ENCODE results near the gene ZGPAT.

ZGPAT gene

GRCh38 chr20:63734111-63734945 lies 26.5 kb downstream of the ZGPAT start:
- no peak for DNase-seq (ENCODE audit: low spot score)

GRCh38 chr20:63734946-63735858 lies 27.4 kb downstream of the ZGPAT start:
- no peak for DNase-seq (ENCODE audit: low spot score)

GRCh38 chr20:63735859-63736718 lies 28.2 kb downstream of the ZGPAT start, which contains the start of gene LIME1:
LIME1 (plus strand) TSS chr20:63736664; CDS start chr20:63737550, 886 bp downstream.
- no peak for DNase-seq (ENCODE audit: low spot score)

GRCh38 chr20:63736893-63737694 lies 29.3 kb downstream of the ZGPAT start:
- DNase-seq (ENCODE audit: low spot score), result no peak

- DNase-seq (ENCODE audit: low spot score), result no peak
These were observed 29.8 kb downstream of the ZGPAT start for GRCh38 chr20:63737695-63737944.

GRCh38 chr20:63737945-63738686 lies 30.3 kb downstream of the ZGPAT start:
- no peak for DNase-seq (ENCODE audit: low spot score)

- DNase-seq (ENCODE audit: low spot score), result no peak
These were observed 30.9 kb downstream of the ZGPAT start for GRCh38 chr20:63738687-63739129.

GRCh38 chr20:63739130-63740069 lies 31.6 kb downstream of the ZGPAT start, which contains the start of gene SLC2A4RG:
SLC2A4RG (plus strand) TSS chr20:63739776; CDS start chr20:63739913, 137 bp downstream.
- DNase-seq (ENCODE audit: low spot score), result peak; percentile 84

GRCh38 chr20:63740070-63740626 lies 32.3 kb downstream of the ZGPAT start:
- peak; percentile 63 for DNase-seq (ENCODE audit: low spot score)

- DNase-seq (ENCODE audit: low spot score), result peak; percentile 88
These were observed 33.0 kb downstream of the ZGPAT start for GRCh38 chr20:63740627-63741353.

- no peak for DNase-seq (ENCODE audit: low spot score)
These were observed 33.5 kb downstream of the ZGPAT start for GRCh38 chr20:63741354-63741675.

- DNase-seq (ENCODE audit: low spot score), result no peak
These were observed 34.0 kb downstream of the ZGPAT start for GRCh38 chr20:63741676-63742380.

GRCh38 chr20:63742381-63743024 lies 34.7 kb downstream of the ZGPAT start:
- DNase-seq (ENCODE audit: low spot score), result no peak

- no peak for DNase-seq (ENCODE audit: low spot score)
These were observed 35.6 kb downstream of the ZGPAT start for GRCh38 chr20:63743210-63743970.

- DNase-seq (ENCODE audit: low spot score), result no peak
These were observed 36.3 kb downstream of the ZGPAT start for GRCh38 chr20:63744158-63744557.
